GM12878 (cell line): Measurements from ENCODE around the gene PDGFB. TPM values are rescaled to one million over a fixed set of nuclear protein-coding genes. Genes with fewer than 3 reads are reported as not detected.

Source experiments
- ATAC-seq: fragments of 200-7000 bp; cut with Tn5 transposase; 3 replicates; pipeline ENCODE4 v1.9.1; 2020; ENCODE audit warnings: mild to moderate bottlenecking, moderate library complexity
- BruUV-seq: library from RNA; stranded (reverse); fragments of 400-500 nt; replicated peaks from 2 replicates; lab custom pipeline; 2021; lab: Mats Ljungman, UMichigan
- CTCF ChIA-PET: fragments of 300-600 bp; sonication (Branson Sonifier 250); formaldehyde crosslinking; extraction: SDS; loops from one replicate; lab custom pipeline; 2021; ENCODE audit warnings: inconsistent platforms; lab: Yijun Ruan, JAX
- POLR2A ChIA-PET: fragments of 350-600 bp; formaldehyde crosslinking; extraction: SDS; loops from one replicate; lab custom pipeline; 2021; ENCODE audit warnings: inconsistent platforms; lab: Charles Lee
- RAD21 ChIA-PET: fragments of 300-600 bp; sonication (Branson Sonifier 250); formaldehyde crosslinking; loops from one replicate; lab custom pipeline; 2023; ENCODE audit warnings: antibody characterized with exemption; ENCODE audit not compliant: unreplicated experiment; lab: Charles Lee
- SMC1A ChIA-PET: fragments of 300-600 bp; sonication (Branson Sonifier 250); formaldehyde crosslinking; loops from one replicate; lab custom pipeline; 2023; ENCODE audit not compliant: unreplicated experiment, uncharacterized antibody; lab: Charles Lee
- DNase-seq: peaks from one replicate; pipeline ENCODE4 v3.0.0-alpha.2; 2011; ENCODE audit warnings: low read depth, low spot score
- FAIRE-seq: peaks from 3 replicates; lab custom pipeline; 2011; peaks lifted over from hg19 to GRCh38; lab: Jason Lieb, UNC
- H2AFZ ChIP-seq: 2 replicates; pipeline ENCODE4 v1.6.0; 2011; ENCODE audit warnings: low read depth, low read length, control low read depth; ENCODE audit not compliant: control insufficient read depth
- H3K27ac ChIP-seq: 2 replicates; pipeline ENCODE4 v1.5.1; 2011; ENCODE audit warnings: control low read depth; ENCODE audit not compliant: control insufficient read depth, insufficient read depth
- H3K27me3 ChIP-seq, 2 experiments: replicated peaks in 1 of 2; 2 replicates each; pipeline versions ENCODE4 v1.6.0 to v1.6.1; 2011; ENCODE audit warnings: low read length in 1 of 2; ENCODE audit not compliant: control insufficient read depth in 2 of 2, insufficient read depth in 2 of 2
- H3K36me3 ChIP-seq, 2 experiments: 2 replicates each; pipeline ENCODE4 v1.5.1; 2011; ENCODE audit warnings: low read length in 1 of 2; ENCODE audit not compliant: control insufficient read depth in 2 of 2, insufficient read depth in 2 of 2
- H3K4me1 ChIP-seq: 2 replicates; pipeline ENCODE4 v1.6.1; 2011; ENCODE audit warnings: mild to moderate bottlenecking, low read length, moderate library complexity, mixed read lengths; ENCODE audit not compliant: control insufficient read depth, insufficient read depth
- H3K4me2 ChIP-seq: 2 replicates; pipeline ENCODE4 v1.6.0; 2011; ENCODE audit warnings: control low read depth; ENCODE audit not compliant: control insufficient read depth, insufficient read depth
- H3K4me3 ChIP-seq: fragments of 200-600 bp; sonication (generic); 2 replicates; pipeline ENCODE4 v1.5.1; 2016
- H3K79me2 ChIP-seq: 2 replicates; pipeline ENCODE4 v1.6.0; 2011; ENCODE audit warnings: low read length; ENCODE audit not compliant: control insufficient read depth, insufficient read depth
- H3K9ac ChIP-seq: 2 replicates; pipeline ENCODE4 v1.8.0; 2011; ENCODE audit warnings: low read length, control low read depth, mixed read lengths; ENCODE audit not compliant: control insufficient read depth, insufficient read depth
- H3K9me3 ChIP-seq: replicated peaks from 3 replicates; pipeline ENCODE4 v1.5.1; 2011; ENCODE audit warnings: mild to moderate bottlenecking, low read length; ENCODE audit not compliant: control insufficient read depth, insufficient read depth
- H4K20me1 ChIP-seq: 2 replicates; pipeline ENCODE4 v1.6.0; 2011; ENCODE audit not compliant: control insufficient read depth, insufficient read depth
- BCLAF1 ChIP-seq: fragments of 450-650 bp; IDR thresholded peaks from 2 replicates; pipeline ENCODE4 v1.6.1; 2017; ENCODE audit warnings: antibody characterized with exemption, mild to moderate bottlenecking, moderate library complexity
- BHLHE40 ChIP-seq, 2 experiments: fragments of 450-650 bp in 1 of 2; IDR thresholded peaks; 2 replicates each; pipeline ENCODE4 v1.6.1; 2011 to 2017; ENCODE audit warnings: low read depth in 2 of 2, borderline replicate concordance in 1 of 2, improper control_type of control experiment in 1 of 2, low read length in 1 of 2, mild to moderate bottlenecking in 1 of 2
- ZBTB11 ChIP-seq: fragments of 450-650 bp; formaldehyde crosslinking; IDR thresholded peaks from 2 replicates; pipeline ENCODE4 v1.5.0; 2022; ENCODE audit warnings: mild to moderate bottlenecking, missing genetic modification characterization
- WGBS: methylation state at CpG from one replicate; pipeline ENCODE4 v1.1.6; 2016; ENCODE audit warnings: low lambda C conversion rate; ENCODE audit not compliant: insufficient replicate concordance, insufficient coverage; ENCODE audit errors: missing lambda C conversion rate; 5-methylcytosine and 5-hydroxymethylcytosine counted together
- in situ Hi-C: fragments of 300-500 bp; cut with MboI; formaldehyde crosslinking; loops from 9 replicates; pipeline ENCODE4 v1.14.3; 2018; ENCODE audit warnings: mixed read lengths
- intact Hi-C: fragments of 100-400 bp; cut with micrococcal nuclease; formaldehyde crosslinking; loops from one replicate; pipeline ENCODE4 v1.14.2; 2022; ENCODE audit not compliant: unreplicated experiment
- polyA plus RNA-seq, 11 experiments: library from polyadenylated mRNA; depleted of rRNA in 4 of 11; unstranded in 6 of 11; stranded (reverse) in 5 of 11; fragments of >200 nt; fragmentation: Nextera tagmentation in 4 of 11; fragmentation: Illumina TruSeq in 1 of 11; extraction: Ambion mirVana in 4 of 11; extraction: Trizol in 1 of 11; gene quantifications; 1 replicate in 1 of 11; 2 replicates in 10 of 11; pipeline versions ENCODE4 v1.2.1 to v1.2.3, GENCODE V29; 2011 to 2016; ENCODE audit warnings: inconsistent platforms in 2 of 11, missing spikeins in 2 of 11, low read depth in 1 of 11
- total RNA-seq, 4 experiments: library from RNA; depleted of rRNA in 3 of 4; stranded (reverse); fragments of >200 nt in 3 of 4; fragmentation: Illumina TruSeq in 1 of 4; extraction: Trizol in 1 of 4; gene quantifications; 2 replicates each; pipeline versions ENCODE4 v1.2.1 to v1.2.3, GENCODE V29; 2013 to 2021

Gene PDGFB
- total and polyA plus RNA-seq, 10 of the 15 experiments (the other 5 are each of a cell fraction or from before 2014, with no cell fraction given): 0.13 to 1.1 (median 0.56) TPM; not detected in 1

- no peak for TF ChIP-seq BCLAF1
These were observed 19.0 kb upstream of the PDGFB start (continued) for GRCh38 chr22:39263626-39264348.

- in situ Hi-C loops (no loop called here), intact Hi-C loops (no loop called here)
- ChIA-PET SMC1A (no interaction called here), CTCF (no interaction called here), POLR2A (no interaction called here), RAD21 (no interaction called here)
- no peak overlapping the region for H3K27ac ChIP-seq
- ATAC-seq (no peak), FAIRE-seq (no peak), DNase-seq (no peak)
- H3K4me3 ChIP-seq: no peak overlapping the region
- no peaks in the 10 kb centered on the region for H3K27me3 ChIP-seq
- no TSS peak for BruUV-seq
- WGBS: 67% methylated on average over 4 of the region's 4 CpGs
- H3K79me2 ChIP-seq: no peaks in the 10 kb centered on the region
- no peak overlapping the region for H2AFZ ChIP-seq
- no peaks in the 10 kb centered on the region for H4K20me1 ChIP-seq
- no peaks in the 10 kb centered on the region for H3K36me3 ChIP-seq
- TF ChIP-seq ZBTB11 (no peak), BHLHE40 (IDR thresholded peaks at IDR 0.05; ENCODE audit: borderline replicate concordance in 1 of 2, low read depth in 2 of 2, low read length in 1 of 2) (peak in 1 of 2 experiments; percentile 25; a peak in 1 of 4 replicates)
- no peak overlapping the region for H3K4me2 ChIP-seq
- H3K9me3 ChIP-seq: peaks cover 3% of the 10 kb centered on the region; the same call in 2 of the 3 replicates
- H3K9ac ChIP-seq: no peak overlapping the region
- H3K4me1 ChIP-seq: peaks cover 21% of the 10 kb centered on the region
These were observed 14.9 kb upstream of the PDGFB start for GRCh38 chr22:39259666-39260065.
